Keratinocyte (primary cell): Measurements from ENCODE around the gene CNPY2. TPM values are rescaled to one million over a fixed set of nuclear protein-coding genes. Genes with fewer than 3 reads are reported as not detected.

ENCODE experiments used
- DNase-seq: peaks from one replicate; pipeline ENCODE4 v3.0.0-alpha.2; 2011; ENCODE audit warnings: low read depth, missing footprints, low spot score
- FAIRE-seq: peaks from 2 replicates; lab custom pipeline; 2011; peaks lifted over from hg19 to GRCh38; lab: Jason Lieb, UNC
- H2AFZ ChIP-seq: 2 replicates; pipeline ENCODE4 v1.6.0; 2012; ENCODE audit warnings: low read length, control low read depth, inconsistent platforms; ENCODE audit not compliant: control insufficient read depth
- H3K27ac ChIP-seq: 2 replicates; pipeline ENCODE4 v1.5.1; 2011; ENCODE audit warnings: low read length; ENCODE audit not compliant: control insufficient read depth, insufficient read depth
- H3K27me3 ChIP-seq: 3 replicates; pipeline ENCODE4 v1.6.0; 2011; ENCODE audit warnings: low read length; ENCODE audit not compliant: control insufficient read depth, insufficient read depth; ENCODE audit errors: extremely low read depth
- H3K36me3 ChIP-seq, 2 experiments: 2 replicates in 1 of 2; 3 replicates in 1 of 2; pipeline ENCODE4 v1.5.1; 2011; ENCODE audit warnings: low read length in 2 of 2, mild to moderate bottlenecking in 1 of 2; ENCODE audit not compliant: control insufficient read depth in 2 of 2, insufficient read depth in 2 of 2; ENCODE audit errors: extremely low read depth in 1 of 2
- H3K4me1 ChIP-seq: 3 replicates; pipeline ENCODE4 v1.5.1; 2011; ENCODE audit warnings: low read length; ENCODE audit not compliant: control insufficient read depth, insufficient read depth; ENCODE audit errors: extremely low read depth
- H3K4me2 ChIP-seq: 3 replicates; pipeline ENCODE4 v1.6.0; 2011; ENCODE audit warnings: low read depth, low read length; ENCODE audit not compliant: control insufficient read depth, insufficient read depth; ENCODE audit errors: extremely low read depth
- H3K4me3 ChIP-seq, 3 experiments: fragments of 200-600 bp in 1 of 3; sonication (generic) in 1 of 3; 2 replicates in 2 of 3; 3 replicates in 1 of 3; pipeline ENCODE4 v1.5.1; 2011 to 2016; ENCODE audit warnings: low read length in 3 of 3, mild to moderate bottlenecking in 3 of 3, control low read depth in 2 of 3, inconsistent platforms in 1 of 3, low read depth in 1 of 3, mixed read lengths in 1 of 3, mixed run types in 1 of 3, moderate library complexity in 1 of 3; ENCODE audit not compliant: control insufficient read depth in 2 of 3, insufficient read depth in 2 of 3; ENCODE audit errors: extremely low read depth in 1 of 3
- H3K79me2 ChIP-seq: 2 replicates; pipeline ENCODE4 v1.6.0; 2012; ENCODE audit warnings: low read length; ENCODE audit not compliant: control insufficient read depth, insufficient read depth
- H3K9ac ChIP-seq: 3 replicates; pipeline ENCODE4 v1.6.0; 2011; ENCODE audit warnings: low read length; ENCODE audit not compliant: control insufficient read depth, insufficient read depth; ENCODE audit errors: extremely low read depth
- H3K9me1 ChIP-seq: 3 replicates; pipeline ENCODE4 v1.6.0; 2011; ENCODE audit warnings: low read length; ENCODE audit not compliant: control insufficient read depth, insufficient read depth; ENCODE audit errors: extremely low read depth
- H3K9me3 ChIP-seq: 2 replicates; pipeline ENCODE4 v1.5.1; 2012; ENCODE audit warnings: low read depth, low read length; ENCODE audit not compliant: control insufficient read depth
- H4K20me1 ChIP-seq: 3 replicates; pipeline ENCODE4 v1.6.0; 2011; ENCODE audit warnings: low read length; ENCODE audit not compliant: control insufficient read depth, insufficient read depth; ENCODE audit errors: extremely low read depth
- EZH2 ChIP-seq: IDR thresholded peaks from one replicate; pipeline ENCODE4 v1.6.1; 2012; ENCODE audit warnings: inconsistent platforms, mild to moderate bottlenecking, low read length, moderate library complexity
- dilution Hi-C: fragments of 300-500 bp; cut with MboI; formaldehyde crosslinking; loops from one replicate; pipeline ENCODE4 v1.7.0; 2020; ENCODE audit warnings: low sequenced_read_pairs; ENCODE audit not compliant: extremely low pct_ligation_motif_present
- polyA plus RNA-seq, 5 experiments: library from polyadenylated mRNA; depleted of rRNA in 3 of 5; stranded (reverse) in 3 of 5; stranded (forward) in 1 of 5; unstranded in 1 of 5; fragments of >200 nt; gene quantifications; 1 replicate in 1 of 5; 2 replicates in 3 of 5; 3 replicates in 1 of 5; pipeline versions ENCODE4 v1.2.1 to v1.2.3, GENCODE V29; 2011 to 2012; ENCODE audit warnings: missing spikeins in 2 of 5, low read depth in 1 of 5, low replicate concordance in 1 of 5
- TF ChIP-seq, protein P1 (sequence below), 3 experiments: IDR thresholded peaks in 1 of 3; conservative IDR thresholded peaks in 1 of 3; optimal IDR thresholded peaks in 1 of 3; 2 replicates in 2 of 3; 3 replicates in 1 of 3; pipeline versions ENCODE3 to v1.5.1; 2011; ENCODE audit warnings: low read length in 3 of 3, mild to moderate bottlenecking in 3 of 3, moderate library complexity in 2 of 3, control low read depth in 1 of 3, inconsistent platforms in 1 of 3; ENCODE audit not compliant: insufficient read depth in 2 of 3; ENCODE audit errors: extremely low read depth in 1 of 3

The CNPY2 gene
- polyA plus RNA-seq, 1 donor (not counting 4 experiments of a cell fraction or from before 2014, with no cell fraction given): 162 TPM

DNA sequence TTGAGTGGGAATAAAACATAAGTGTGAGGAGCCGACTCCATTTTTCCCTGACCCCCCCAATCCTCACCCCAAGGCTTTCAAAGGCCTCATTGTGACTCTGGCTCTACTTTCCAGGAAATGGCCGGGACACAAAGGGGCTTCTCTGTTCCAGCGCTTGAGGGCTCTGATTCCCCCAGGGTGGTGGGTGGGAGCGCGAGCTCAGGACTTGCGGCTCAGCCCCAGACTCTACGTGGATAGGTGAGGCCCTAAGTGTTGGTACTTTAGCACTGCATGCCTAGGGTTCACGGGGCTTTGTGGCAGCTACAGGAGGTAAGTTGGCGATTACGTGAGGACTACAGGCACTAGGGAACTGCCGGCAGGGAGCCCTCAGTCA lies 553 bp downstream of the CNPY2 start:
- Histone ChIP-seq H3K27ac (peak overlapping the region; percentile 84), H3K79me2 (peaks cover 20% of the 10 kb centered on the region), H3K9ac (peak overlapping the region; percentile 95), H3K9me1 (no peaks in the 10 kb centered on the region), H3K27me3 (no peaks in the 10 kb centered on the region), H4K20me1 (no peaks in the 10 kb centered on the region), H3K36me3 (peaks cover 16 to 20% of the 10 kb centered on the region in 2 experiments), H3K9me3 (no peaks in the 10 kb centered on the region), H3K4me2 (peak overlapping the region; percentile 94), H2AFZ (peak overlapping the region; percentile 83), H3K4me1 (peaks cover 13% of the 10 kb centered on the region), H3K4me3 (peak overlapping the region; percentile 76 to 95 (median 84))
- dilution Hi-C loops: no loop called here
- FAIRE-seq (no peak), DNase-seq (no peak)
- TF ChIP-seq EZH2: no peak
- TF ChIP-seq, protein P1, sequence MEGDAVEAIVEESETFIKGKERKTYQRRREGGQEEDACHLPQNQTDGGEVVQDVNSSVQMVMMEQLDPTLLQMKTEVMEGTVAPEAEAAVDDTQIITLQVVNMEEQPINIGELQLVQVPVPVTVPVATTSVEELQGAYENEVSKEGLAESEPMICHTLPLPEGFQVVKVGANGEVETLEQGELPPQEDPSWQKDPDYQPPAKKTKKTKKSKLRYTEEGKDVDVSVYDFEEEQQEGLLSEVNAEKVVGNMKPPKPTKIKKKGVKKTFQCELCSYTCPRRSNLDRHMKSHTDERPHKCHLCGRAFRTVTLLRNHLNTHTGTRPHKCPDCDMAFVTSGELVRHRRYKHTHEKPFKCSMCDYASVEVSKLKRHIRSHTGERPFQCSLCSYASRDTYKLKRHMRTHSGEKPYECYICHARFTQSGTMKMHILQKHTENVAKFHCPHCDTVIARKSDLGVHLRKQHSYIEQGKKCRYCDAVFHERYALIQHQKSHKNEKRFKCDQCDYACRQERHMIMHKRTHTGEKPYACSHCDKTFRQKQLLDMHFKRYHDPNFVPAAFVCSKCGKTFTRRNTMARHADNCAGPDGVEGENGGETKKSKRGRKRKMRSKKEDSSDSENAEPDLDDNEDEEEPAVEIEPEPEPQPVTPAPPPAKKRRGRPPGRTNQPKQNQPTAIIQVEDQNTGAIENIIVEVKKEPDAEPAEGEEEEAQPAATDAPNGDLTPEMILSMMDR (optimal IDR thresholded peaks at IDR 0.05 in 1 of 3, IDR thresholded peaks at IDR 0.05 in 1 of 3, conservative IDR thresholded peaks at IDR 0.05 in 1 of 3; ENCODE audit: extremely low read depth in 1 of 3, insufficient read depth in 2 of 3, low read length in 3 of 3): no peak

DNA sequence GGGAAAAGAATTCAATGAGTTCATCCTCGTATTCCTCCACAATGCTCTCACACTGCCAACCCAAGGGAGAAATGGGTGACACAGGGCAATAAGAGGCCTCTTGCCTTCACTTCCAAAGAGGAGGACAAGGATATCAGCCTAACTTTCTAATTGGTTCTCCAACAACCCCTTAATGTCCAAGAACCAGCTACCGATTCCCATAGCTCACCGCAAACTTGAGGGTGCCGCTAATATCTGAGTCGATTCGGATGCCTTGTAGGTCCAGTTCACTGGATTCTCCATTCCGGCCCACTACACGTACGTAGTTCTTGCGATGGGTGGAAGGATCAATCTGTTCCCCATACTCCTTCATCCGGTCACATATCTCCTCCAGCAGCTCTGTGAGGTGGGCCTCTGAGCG lies 4.8 kb downstream of the CNPY2 start:
- no peak overlapping the region for H3K27ac ChIP-seq
- DNase-seq (no peak), FAIRE-seq (no peak)
- peaks cover 9% of the 10 kb centered on the region for H3K4me1 ChIP-seq
- no peak overlapping the region for H3K9ac ChIP-seq
- no peak overlapping the region for H2AFZ ChIP-seq
- peaks cover 22 to 25% of the 10 kb centered on the region in 2 experiments for H3K36me3 ChIP-seq
- H3K9me1 ChIP-seq: no peaks in the 10 kb centered on the region
- H3K4me3 ChIP-seq: no peak overlapping the region
- dilution Hi-C loops: no loop called here
- H3K9me3 ChIP-seq: no peaks in the 10 kb centered on the region
- TF ChIP-seq, protein P1 (optimal IDR thresholded peaks at IDR 0.05 in 1 of 3, IDR thresholded peaks at IDR 0.05 in 1 of 3, conservative IDR thresholded peaks at IDR 0.05 in 1 of 3; ENCODE audit: extremely low read depth in 1 of 3, insufficient read depth in 2 of 3, low read length in 3 of 3): no peak
- no peak for TF ChIP-seq EZH2
- H3K79me2 ChIP-seq: peaks cover 20% of the 10 kb centered on the region
- no peaks in the 10 kb centered on the region for H3K27me3 ChIP-seq
- no peak overlapping the region for H3K4me2 ChIP-seq
- no peaks in the 10 kb centered on the region for H4K20me1 ChIP-seq
